OCI-LY3 (cell line): Measurements from ENCODE around the gene FNDC4.

Experiments
- H2AFZ ChIP-seq: fragments of 200-600, 300-600 bp; shearing (Covaris generic); 2 replicates; pipeline ENCODE4 v1.6.0; 2014; ENCODE audit warnings: antibody characterized with exemption, low read depth, low read length
- H3K27ac ChIP-seq: fragments of 200-600, 300-600 bp; sonication (generic); 2 replicates; pipeline ENCODE4 v1.5.1; 2014; ENCODE audit warnings: mild to moderate bottlenecking, low read length, moderate library complexity, mixed read lengths
- H3K27me3 ChIP-seq: fragments of 200-600, 300-600 bp; sonication (generic); 2 replicates; pipeline ENCODE4 v1.6.1; 2014; ENCODE audit warnings: low read depth, low read length, mixed read lengths
- H3K36me3 ChIP-seq: fragments of 200-600, 300-600 bp; sonication (generic); replicated peaks from 2 replicates; pipeline ENCODE3; 2014; ENCODE audit warnings: low read depth, low read length, mixed read lengths
- H3K4me1 ChIP-seq: fragments of 300-600, 200-600 bp; sonication (generic); 2 replicates; pipeline ENCODE4 v1.6.1; 2014; ENCODE audit warnings: low read length, mixed read lengths
- H3K4me2 ChIP-seq: fragments of 200-600, 300-600 bp; sonication (generic); 2 replicates; pipeline ENCODE4 v1.6.1; 2014; ENCODE audit warnings: low read length, mixed read lengths
- H3K4me3 ChIP-seq: fragments of 300-600, 200-600 bp; sonication (generic); 2 replicates; pipeline ENCODE4 v1.5.1; 2014; ENCODE audit warnings: antibody characterized with exemption, mild to moderate bottlenecking, low read length, moderate library complexity
- H3K79me2 ChIP-seq: fragments of 300-600, 200-600 bp; shearing (Covaris generic); 2 replicates; pipeline ENCODE4 v1.6.1; 2014; ENCODE audit warnings: mild to moderate bottlenecking, low read length, mixed read lengths
- H3K9ac ChIP-seq: fragments of 300-600, 200-600 bp; shearing (Covaris generic); 2 replicates; pipeline ENCODE4 v1.6.0; 2014; ENCODE audit warnings: mild to moderate bottlenecking, low read length, moderate library complexity
- H3K9me3 ChIP-seq: fragments of 200-600, 300-600 bp; shearing (Covaris generic); 2 replicates; pipeline ENCODE4 v1.6.1; 2014; ENCODE audit warnings: low read length, mixed read lengths; ENCODE audit not compliant: insufficient read depth
- H4K20me1 ChIP-seq: fragments of 200-600, 300-600 bp; sonication (generic); 2 replicates; pipeline ENCODE4 v1.6.1; 2016; ENCODE audit warnings: low read length, mixed read lengths; ENCODE audit not compliant: insufficient read depth
- EZH2phosphoT487 ChIP-seq: fragments of 200-600 bp; shearing (Covaris generic); IDR thresholded peaks from 2 replicates; pipeline ENCODE4 v1.6.1; 2018; ENCODE audit warnings: antibody characterized with exemption, mixed run types, low read depth
- TF ChIP-seq, protein P1 (sequence below): fragments of 200-600, 300-600 bp; sonication (generic); IDR thresholded peaks from 2 replicates; pipeline ENCODE4 v1.5.1; 2014; ENCODE audit warnings: antibody characterized with exemption, low read length, low read depth

FNDC4 gene

GRCh38 chr2:27520316-27520715 is 25.3 kb upstream of the FNDC4 start:
- no peak overlapping the region for H3K4me3 ChIP-seq
- no peak overlapping the region for H3K27ac ChIP-seq
- no peak overlapping the region for H2AFZ ChIP-seq
- H3K4me2 ChIP-seq = no peak overlapping the region
- TF ChIP-seq, protein P1, sequence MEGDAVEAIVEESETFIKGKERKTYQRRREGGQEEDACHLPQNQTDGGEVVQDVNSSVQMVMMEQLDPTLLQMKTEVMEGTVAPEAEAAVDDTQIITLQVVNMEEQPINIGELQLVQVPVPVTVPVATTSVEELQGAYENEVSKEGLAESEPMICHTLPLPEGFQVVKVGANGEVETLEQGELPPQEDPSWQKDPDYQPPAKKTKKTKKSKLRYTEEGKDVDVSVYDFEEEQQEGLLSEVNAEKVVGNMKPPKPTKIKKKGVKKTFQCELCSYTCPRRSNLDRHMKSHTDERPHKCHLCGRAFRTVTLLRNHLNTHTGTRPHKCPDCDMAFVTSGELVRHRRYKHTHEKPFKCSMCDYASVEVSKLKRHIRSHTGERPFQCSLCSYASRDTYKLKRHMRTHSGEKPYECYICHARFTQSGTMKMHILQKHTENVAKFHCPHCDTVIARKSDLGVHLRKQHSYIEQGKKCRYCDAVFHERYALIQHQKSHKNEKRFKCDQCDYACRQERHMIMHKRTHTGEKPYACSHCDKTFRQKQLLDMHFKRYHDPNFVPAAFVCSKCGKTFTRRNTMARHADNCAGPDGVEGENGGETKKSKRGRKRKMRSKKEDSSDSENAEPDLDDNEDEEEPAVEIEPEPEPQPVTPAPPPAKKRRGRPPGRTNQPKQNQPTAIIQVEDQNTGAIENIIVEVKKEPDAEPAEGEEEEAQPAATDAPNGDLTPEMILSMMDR = no peak
- TF ChIP-seq EZH2phosphoT487 = no peak
- H3K9me3 ChIP-seq = no peaks in the 10 kb centered on the region
- no peaks in the 10 kb centered on the region for H4K20me1 ChIP-seq
- H3K27me3 ChIP-seq = no peaks in the 10 kb centered on the region
- no peak overlapping the region for H3K9ac ChIP-seq
- no peaks in the 10 kb centered on the region for H3K4me1 ChIP-seq
- H3K36me3 ChIP-seq = no peaks in the 10 kb centered on the region
- no peaks in the 10 kb centered on the region for H3K79me2 ChIP-seq

GRCh38 chr2:27518782-27519113 is 23.7 kb upstream of the FNDC4 start:
- Histone ChIP-seq H3K4me2 (no peak overlapping the region), H3K4me1 (no peaks in the 10 kb centered on the region), H3K9me3 (no peaks in the 10 kb centered on the region), H2AFZ (no peak overlapping the region), H3K27ac (no peak overlapping the region), H3K79me2 (no peaks in the 10 kb centered on the region), H3K9ac (no peak overlapping the region), H3K27me3 (no peaks in the 10 kb centered on the region), H4K20me1 (no peaks in the 10 kb centered on the region), H3K36me3 (no peaks in the 10 kb centered on the region), H3K4me3 (no peak overlapping the region)
- TF ChIP-seq, protein P1 = no peak
- TF ChIP-seq EZH2phosphoT487 = no peak

GRCh38 chr2:27518113-27518781 is 23.2 kb upstream of the FNDC4 start:
- no peak overlapping the region for H2AFZ ChIP-seq

GRCh38 chr2:27509326-27509725 is 14.3 kb upstream of the FNDC4 start:
- no peak overlapping the region for H2AFZ ChIP-seq
- H3K4me3 ChIP-seq = no peak overlapping the region
- no peak overlapping the region for H3K27ac ChIP-seq
- no peaks in the 10 kb centered on the region for H3K9me3 ChIP-seq
- H3K36me3 ChIP-seq = no peaks in the 10 kb centered on the region
- H3K4me1 ChIP-seq = no peaks in the 10 kb centered on the region
- TF ChIP-seq, protein P1 = no peak
- no peak for TF ChIP-seq EZH2phosphoT487
- no peak overlapping the region for H3K9ac ChIP-seq
- H3K4me2 ChIP-seq = no peak overlapping the region
- 0 out of 2 replicates have a peak, but pooled peaks cover 4% of the 10 kb centered on the region for H3K27me3 ChIP-seq
- no peaks in the 10 kb centered on the region for H4K20me1 ChIP-seq
- H3K79me2 ChIP-seq = no peaks in the 10 kb centered on the region

More at GRCh38 chr2:27518113-27518781, 23.2 kb upstream of the FNDC4 start:
- no peak overlapping the region for H3K9ac ChIP-seq
- no peaks in the 10 kb centered on the region for H3K36me3 ChIP-seq
- TF ChIP-seq, protein P1 = no peak
- TF ChIP-seq EZH2phosphoT487 = no peak
- H3K4me2 ChIP-seq = no peak overlapping the region
- H3K4me1 ChIP-seq = no peaks in the 10 kb centered on the region
- H3K79me2 ChIP-seq = no peaks in the 10 kb centered on the region
- no peak overlapping the region for H3K27ac ChIP-seq
- no peaks in the 10 kb centered on the region for H4K20me1 ChIP-seq
- no peaks in the 10 kb centered on the region for H3K9me3 ChIP-seq
- no peak overlapping the region for H3K4me3 ChIP-seq
- H3K27me3 ChIP-seq = no peaks in the 10 kb centered on the region
